GM15510 (cell line): ENCODE results near the gene SEC23B.

Source experiments
- POLR2A ChIP-seq: IDR thresholded peaks from 3 replicates; pipeline ENCODE4 v1.6.1; 2011; ENCODE audit warnings: borderline replicate concordance; ENCODE audit not compliant: insufficient read length; ENCODE audit errors: extremely low read depth

The SEC23B gene

DNA sequence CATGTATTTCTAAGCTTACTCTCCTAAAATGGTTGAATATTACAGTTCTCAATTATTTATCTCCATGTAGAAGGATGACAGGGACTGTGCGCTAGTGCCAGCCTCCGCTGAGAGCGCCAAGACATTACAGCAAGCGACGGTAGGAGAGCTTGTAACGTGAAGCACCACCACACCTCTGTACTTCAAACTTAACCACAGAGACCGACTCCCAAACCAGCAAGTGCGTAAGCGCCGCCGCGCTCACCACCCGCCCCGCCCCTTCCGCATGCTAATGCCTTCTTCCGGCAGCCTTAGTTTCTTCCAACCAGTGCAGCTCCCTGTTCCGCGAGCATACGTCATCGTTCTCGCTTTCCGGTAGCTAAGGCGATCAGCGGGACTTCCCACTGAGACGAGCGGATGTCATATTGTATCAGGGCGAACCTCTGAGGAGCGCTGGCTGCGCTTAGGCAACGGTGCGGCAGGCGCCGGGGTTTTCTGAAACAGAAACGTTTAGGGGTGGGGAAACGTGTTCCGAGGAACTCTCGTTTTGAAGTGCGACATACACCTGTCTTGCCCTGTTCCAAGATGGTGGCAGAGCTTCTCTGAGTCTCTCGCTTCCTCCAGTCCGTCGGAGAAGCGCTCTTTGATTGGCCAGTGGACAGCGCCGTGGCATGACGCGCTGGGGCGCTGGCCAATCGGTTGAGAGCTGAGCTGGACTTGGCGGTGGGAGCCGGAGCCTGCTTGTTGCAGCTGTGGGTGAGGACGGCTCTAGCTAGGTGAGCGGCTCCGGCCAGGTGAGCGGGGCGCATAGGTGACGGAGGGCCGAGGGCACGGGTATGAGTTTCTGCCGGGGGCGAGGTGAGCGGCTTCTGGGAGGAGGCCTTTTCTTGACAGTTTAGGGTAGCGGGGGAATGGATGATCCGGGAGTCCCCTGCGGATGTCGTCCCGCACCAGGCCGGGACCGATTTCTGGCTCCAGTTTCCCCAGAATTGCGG, at the start of gene SEC23B:
Gene SEC23B, plus strand, starts transcription at position 723 of the 974 bp plus-strand sequence. CDS start 2,896 bp downstream, outside the sequence.
- peak; percentile 67 for TF ChIP-seq POLR2A

DNA sequence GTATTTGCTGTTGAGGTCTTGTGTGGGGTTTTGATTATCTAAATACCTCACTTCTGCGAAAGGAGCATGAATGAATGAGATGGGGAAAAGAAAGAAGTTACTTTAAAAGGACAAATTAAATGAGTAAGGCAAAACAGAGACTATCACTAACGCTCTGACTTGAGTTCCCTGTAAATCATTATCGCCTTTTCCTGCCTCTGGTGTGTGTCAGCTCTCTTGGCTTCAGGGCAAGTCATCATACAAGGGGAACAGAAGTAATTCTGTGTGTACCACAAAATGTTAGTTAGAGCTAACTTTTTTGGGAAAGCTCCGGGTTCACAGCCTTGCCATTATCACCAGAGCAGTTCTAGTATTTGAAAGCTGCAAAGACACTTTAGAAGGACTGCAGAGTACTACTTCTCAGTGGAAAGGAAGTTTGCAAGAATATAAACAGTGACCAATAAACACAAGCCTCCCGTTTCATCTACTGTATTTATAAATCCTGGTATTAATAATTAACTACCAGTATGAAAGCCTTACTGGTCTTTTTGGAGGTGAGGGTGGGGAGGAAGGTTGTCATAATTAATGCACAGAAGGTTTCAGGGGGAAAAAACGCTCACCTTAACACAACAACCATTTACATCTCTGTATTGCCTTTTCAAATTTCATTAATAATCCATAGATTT, 42.1 kb upstream of the SEC23B start:
- TF ChIP-seq POLR2A = no peak

DNA sequence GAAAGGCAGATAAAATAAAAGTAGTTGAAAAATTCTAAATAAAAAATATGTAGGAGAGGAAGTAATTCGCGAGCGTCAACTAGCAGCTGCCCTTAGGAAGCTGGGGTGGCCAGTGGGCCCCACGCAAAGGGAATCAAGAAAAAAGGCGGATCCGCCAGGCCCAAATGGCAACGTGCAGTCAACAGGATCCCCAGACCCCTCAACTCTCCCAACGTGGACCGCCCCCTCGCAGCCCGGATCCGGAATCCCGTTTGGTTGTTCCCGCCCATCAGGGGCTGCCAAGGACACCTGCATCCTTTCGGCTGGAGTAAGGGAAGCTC, 41.2 kb upstream of the SEC23B start:
- no peak for TF ChIP-seq POLR2A

DNA sequence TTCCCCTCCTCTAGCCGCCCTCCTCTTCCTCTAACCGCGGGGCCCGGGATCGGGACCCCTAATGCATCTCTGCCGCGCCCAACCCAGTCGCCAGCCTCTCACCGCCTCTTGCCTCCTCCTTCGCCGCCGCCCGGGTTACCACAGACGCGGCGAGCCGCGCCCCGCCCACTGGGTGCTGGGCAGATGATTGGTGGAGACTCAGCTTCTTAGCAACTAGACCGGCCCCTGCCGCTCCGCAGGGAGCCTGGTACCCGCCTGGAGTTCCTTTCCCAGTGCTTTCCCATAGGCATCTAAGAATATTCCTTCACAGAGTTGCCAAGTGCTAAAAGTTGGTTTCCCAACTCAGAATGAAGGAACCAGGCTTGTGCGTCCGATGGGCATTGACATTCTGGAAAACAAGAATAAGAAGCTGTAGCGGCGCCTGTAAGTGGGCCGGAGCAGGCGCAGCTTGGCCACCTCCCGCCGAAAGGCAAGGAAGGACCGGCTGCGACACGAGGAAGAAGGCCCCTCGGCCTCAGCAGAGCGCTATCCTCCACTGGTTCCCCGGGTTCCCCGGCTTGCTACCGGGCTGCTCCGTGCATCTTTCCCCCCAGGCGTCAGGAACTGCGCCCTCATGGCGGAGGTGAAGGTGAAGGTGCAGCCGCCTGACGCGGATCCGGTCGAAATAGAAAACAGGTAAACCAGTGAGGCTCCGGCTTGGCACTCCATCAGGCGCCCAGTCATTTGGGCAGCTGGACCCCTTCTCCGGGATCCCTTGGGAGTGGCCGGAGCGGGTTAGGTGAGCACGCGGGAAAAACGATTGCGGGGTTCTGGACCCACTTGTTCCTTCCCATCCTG, 40.6 kb upstream of the SEC23B start, which contains the start of the genes DZANK1 and POLR3F:
Gene DZANK1, minus strand, starts transcription at position 137 of the 837 bp plus-strand sequence. CDS start 1,672 bp downstream, outside the sequence.
Gene POLR3F, plus strand, starts transcription at position 497 of the 837 bp plus-strand sequence. Its CDS starts 117 bp downstream, at position 614.
- peak; percentile 54 for TF ChIP-seq POLR2A

DNA sequence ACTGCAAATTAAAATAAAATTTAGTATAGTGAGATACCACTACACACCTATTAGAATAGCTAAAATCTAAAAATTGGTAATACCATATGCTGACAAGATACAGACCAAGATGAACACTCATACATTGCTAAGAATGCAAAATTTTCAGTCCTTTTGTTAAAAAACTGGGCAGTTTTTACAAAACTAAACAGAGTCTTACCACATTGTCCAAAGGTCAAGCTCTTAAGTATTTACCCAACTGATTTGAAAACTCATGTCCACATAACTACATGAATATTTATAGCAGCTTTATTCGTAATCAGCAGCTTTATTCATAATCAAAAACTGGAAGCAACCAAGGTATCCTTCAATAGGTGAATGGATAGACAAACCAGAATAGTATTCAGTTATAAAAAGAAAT, 30.5 kb upstream of the SEC23B start:
- no peak for TF ChIP-seq POLR2A

DNA sequence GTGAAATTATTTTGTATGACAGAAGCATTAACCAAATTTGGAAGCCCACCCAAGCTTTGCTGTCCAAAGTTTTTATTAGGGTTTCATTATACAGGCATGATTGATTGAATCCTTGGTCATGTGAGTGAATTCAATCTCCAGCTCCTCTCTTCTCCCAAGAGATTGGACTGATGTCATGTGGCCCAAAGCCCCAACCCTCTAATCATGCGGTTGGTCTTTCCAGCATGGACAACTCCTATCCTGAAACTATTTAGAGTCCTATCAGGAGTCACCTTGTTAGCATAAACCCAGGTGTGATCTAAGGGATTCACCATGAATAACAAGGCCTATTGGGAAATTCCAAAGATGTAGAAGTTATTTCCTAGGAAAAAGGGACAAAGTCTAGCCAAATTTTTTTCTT, 29.9 kb upstream of the SEC23B start:
- no peak for TF ChIP-seq POLR2A

DNA sequence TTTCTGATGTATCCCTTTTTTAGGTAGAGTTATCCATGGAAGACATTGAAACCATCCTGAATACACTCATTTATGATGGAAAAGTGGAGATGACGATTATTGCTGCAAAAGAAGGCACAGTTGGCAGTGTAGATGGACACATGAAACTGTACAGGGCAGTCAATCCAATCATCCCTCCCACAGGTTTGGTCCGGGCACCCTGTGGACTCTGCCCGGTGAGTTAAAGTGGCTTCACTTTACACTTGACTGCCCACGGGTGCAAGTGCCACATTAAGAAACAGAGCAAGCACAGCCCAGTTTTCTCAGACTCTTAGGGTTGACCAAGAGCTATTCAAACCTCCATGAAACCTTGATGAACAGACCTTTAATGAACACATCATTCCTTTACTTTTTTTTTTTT, 26.1 kb upstream of the SEC23B start:
- no peak for TF ChIP-seq POLR2A

DNA sequence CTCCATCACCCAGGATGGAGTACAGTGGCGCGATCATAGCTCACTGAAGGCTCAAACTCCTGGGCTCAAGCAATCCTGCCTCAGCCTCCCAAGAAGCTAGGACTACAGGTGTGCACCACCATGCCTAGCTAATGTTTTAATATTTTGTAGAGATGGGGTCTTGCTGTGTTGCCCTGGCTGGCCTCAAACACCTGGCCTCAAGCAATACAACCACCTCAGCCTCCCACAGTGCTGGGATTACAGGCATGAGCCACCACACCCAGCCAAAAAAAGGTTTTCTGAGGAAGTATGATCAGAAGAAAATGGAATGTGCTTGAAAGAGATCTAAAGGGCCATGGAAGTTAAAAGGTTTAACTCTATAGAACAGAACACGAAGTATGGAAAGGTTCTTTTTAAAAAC, 19.4 kb upstream of the SEC23B start:
- TF ChIP-seq POLR2A = no peak

DNA sequence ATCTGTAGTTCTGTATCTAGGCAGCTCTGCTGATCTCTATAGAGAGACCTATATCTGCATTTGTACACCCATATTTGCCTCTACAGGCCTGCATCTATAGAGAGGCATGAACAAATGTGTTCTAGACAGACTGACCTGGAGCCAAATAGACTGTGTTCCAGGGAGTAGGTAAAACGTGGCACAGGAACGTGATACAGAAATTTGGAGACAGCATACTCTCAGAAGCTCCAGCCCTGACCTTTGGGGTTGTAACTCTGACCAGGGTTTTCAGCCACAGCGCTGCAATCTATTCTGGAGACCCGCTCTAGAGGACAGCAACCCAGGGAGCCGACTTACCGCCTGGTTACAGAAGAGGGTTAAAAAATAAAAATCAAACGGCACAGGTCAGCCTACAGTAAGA, 11.7 kb upstream of the SEC23B start:
- TF ChIP-seq POLR2A = no peak

DNA sequence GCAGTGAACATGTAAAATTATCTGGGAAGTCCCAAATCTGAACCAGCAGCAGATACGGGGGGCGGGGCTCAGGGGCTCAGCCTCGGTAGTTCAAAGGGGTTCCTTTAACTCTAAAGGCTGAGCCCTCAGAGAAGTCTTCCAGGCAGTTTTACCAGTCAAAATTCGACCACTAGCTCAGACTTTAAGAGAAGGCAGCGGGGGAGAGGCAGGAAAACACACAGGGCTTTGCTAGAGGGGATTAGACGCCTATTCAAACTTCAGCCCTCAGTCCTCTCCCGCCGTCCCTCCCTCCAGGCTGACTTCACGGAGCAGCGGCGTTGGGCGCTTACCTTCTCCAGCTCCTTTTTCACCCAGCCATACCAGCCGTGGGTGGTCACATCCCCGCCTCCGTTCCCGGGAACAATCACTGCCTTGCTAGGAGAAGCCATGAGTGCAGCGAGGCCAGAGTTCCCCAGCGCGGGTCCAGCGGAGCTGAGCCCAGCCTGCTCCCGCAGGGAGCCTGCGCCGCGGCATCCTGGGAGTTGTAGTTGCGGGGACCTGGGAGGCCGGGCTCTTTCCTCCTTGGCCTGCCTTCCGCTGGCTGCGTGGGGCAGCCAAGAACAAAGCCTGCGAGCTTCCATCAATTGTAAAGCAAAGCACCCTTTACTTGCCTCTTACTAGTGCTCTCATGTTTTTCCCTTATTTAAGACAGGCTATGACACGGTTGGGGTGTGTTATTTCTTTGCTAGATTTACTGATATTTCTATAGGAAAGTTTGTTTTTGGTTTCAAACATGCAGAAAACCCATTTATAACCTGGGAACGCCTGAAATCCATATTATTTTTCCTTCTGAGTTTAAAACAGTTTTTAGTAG, 10.8 kb upstream of the SEC23B start, which contains the start of gene RBBP9:
Gene RBBP9, minus strand, starts transcription at position 486 of the 853 bp plus-strand sequence. Its CDS starts 58 bp downstream, at position 428.
- TF ChIP-seq POLR2A = peak; percentile 66

DNA sequence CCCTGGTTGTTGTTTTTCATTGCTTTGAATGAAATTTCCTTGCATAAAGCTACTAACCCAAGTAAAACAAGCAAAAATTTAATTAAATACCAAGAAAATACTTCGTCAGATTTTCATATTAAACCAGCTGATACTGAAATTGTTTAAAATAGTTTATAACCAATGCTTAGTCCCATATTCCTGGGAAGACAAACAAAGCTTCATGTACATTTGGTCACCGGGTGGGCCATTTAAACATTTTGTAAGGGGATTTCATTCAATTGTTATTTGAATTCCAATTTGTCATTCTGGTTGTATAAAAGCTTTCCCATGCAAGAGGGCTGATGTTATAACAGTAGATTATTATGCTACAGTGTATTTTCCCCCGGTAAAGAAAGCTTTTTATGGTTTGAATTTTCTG, 10.1 kb upstream of the SEC23B start:
- no peak for TF ChIP-seq POLR2A

DNA sequence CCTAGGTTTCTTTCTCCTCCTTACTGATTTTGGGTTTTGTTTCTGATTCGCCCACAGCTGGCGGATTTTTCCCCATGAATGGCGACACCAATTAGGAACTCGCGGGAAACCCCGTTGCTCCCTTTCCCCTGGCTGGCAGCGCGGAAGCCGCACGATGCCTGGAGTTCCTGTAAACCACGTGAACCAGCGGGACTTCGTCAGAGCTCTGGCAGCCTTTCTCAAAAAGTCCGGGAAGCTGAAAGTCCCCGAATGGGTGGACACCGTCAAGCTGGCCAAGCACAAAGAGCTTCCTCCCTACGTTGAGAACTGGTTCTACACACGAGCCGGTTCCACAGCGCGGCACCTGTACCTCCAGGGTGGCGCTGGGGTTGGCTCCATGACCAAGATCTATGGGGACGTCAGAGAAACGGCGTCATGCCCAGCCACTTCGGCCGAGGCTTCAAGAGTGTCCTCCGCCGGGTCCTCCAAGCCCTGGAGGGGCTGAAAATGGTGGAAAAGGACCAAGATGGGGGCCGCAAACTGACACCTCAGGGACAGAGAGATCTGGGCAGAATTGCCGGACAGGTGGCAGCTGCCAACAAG, 3.2 kb upstream of the SEC23B start:
- TF ChIP-seq POLR2A = no peak

DNA sequence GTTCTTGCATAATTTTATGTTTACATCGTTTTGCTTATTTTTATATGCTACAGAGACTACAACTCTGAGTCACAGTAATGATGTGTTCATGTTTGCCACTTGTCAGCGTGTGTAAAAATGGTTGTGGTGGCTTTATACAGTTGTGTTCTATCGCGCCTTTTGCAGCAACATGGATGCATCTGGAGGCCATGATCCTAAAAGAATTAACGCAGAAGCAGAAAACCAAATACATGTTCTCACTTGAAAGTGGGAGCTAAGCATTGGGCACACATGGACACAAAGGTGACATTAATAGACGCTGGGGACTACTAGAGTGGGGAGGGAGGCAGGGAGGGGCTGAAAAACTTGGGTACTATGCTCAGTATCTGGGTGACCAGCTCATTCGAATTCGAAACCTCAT, 996 bp upstream of the SEC23B start:
- TF ChIP-seq POLR2A = no peak

DNA sequence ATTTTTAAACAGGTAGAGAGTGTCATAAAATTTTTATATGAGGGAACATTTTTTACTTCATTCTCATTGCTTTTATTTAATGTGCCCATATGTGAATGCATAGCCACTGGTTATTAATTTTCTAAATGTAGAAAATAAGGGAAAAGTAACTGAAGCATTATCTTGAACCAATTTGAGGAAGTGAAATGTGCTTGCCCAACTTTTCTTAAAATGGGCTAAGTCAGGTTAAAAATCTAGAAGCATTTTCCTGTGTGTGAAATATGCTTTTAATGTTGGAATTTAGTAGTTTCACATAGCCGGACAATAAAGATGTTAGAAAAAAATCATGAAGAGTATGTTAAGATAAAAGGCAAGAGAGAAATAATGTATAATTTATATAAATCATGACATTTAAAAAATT, 3.8 kb downstream of the SEC23B start:
- TF ChIP-seq POLR2A = no peak

DNA sequence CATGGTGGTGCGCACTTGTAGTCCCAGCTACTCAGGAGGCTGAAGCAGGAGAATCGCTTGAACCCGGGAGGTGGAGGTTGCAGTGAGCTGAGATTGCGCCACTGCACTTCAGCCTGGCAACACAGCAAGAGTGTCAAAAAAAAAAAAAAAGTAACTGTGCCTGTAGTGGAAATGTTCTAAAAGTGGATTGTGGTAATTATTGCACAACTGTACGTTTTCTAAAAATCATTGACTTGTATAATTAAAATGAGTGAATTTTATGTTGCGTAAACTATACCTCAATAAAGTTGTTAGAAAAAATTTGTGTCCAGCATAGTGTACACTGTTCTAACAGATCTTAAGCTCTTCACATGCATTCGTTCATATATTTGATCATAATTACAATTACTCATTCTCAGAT, 5.5 kb downstream of the SEC23B start:
- no peak for TF ChIP-seq POLR2A
